Thyroid gland (tissue), 4 donors: ENCODE data around the gene RAB35. TPM values are rescaled to one million over a fixed set of nuclear protein-coding genes. Genes with fewer than 3 reads are reported as not detected.

Source experiments
- DNase-seq, 2 donors: peaks; one replicate each; pipeline ENCODE4 v3.0.0-alpha.2; 2019
- H3K27ac ChIP-seq, 3 donors: fragments of 200-600 bp; sonication (generic); 1 replicate in 2 of 3; 2 replicates in 1 of 3; pipeline ENCODE4 v1.5.1; 2016 to 2019; ENCODE audit warnings: mild to moderate bottlenecking in 1 of 3, moderate library complexity in 1 of 3
- H3K27me3 ChIP-seq: fragments of 200-600 bp; sonication (generic); one replicate; pipeline ENCODE4 v1.5.1; 2019
- H3K36me3 ChIP-seq, 2 donors: fragments of 200-600 bp; sonication (generic); one replicate each; pipeline ENCODE4 v1.5.1; 2016 to 2019
- H3K4me1 ChIP-seq, 2 donors: fragments of 200-600 bp; sonication (generic); one replicate each; pipeline ENCODE4 v1.5.1; 2017 to 2019
- H3K4me3 ChIP-seq, 3 donors: fragments of 200-600 bp; sonication (generic); replicated peaks in 1 of 3; 1 replicate in 2 of 3; 2 replicates in 1 of 3; pipeline ENCODE4 v1.5.1; 2016; ENCODE audit warnings: mild to moderate bottlenecking in 1 of 3
- H3K9me3 ChIP-seq: fragments of 200-600 bp; sonication (generic); one replicate; pipeline ENCODE4 v1.5.1; 2017
- CTCF ChIP-seq, 6 experiments: fragments of 200-600 bp in 3 of 6; fragments of 450-650 bp in 3 of 6; sonication (generic) in 3 of 6; IDR thresholded peaks; one replicate each; pipeline ENCODE4 v1.5.1; 2016 to 2019; ENCODE audit warnings: antibody characterized with exemption in 6 of 6, mild to moderate bottlenecking in 2 of 6, inconsistent platforms in 1 of 6, moderate library complexity in 1 of 6
- POLR2A ChIP-seq, 2 donors: fragments of 450-650 bp; IDR thresholded peaks; one replicate each; pipeline ENCODE4 v1.6.1; 2017; ENCODE audit warnings: antibody characterized with exemption in 2 of 2, mild to moderate bottlenecking in 2 of 2, moderate library complexity in 1 of 2
- WGBS, 2 donors: methylation state at CpG; one replicate each; pipeline ENCODE4 v1.1.5; 2017; 5-methylcytosine and 5-hydroxymethylcytosine counted together
- intact Hi-C: fragments of 100-400 bp; cut with DNase I; formaldehyde crosslinking; loops from one replicate; pipeline ENCODE4 v1.15.1; 2023
- total RNA-seq, 4 donors: library from RNA; depleted of rRNA; stranded (reverse); fragments of >200 nt; gene quantifications; one replicate each; pipeline ENCODE4 v1.2.3, GENCODE V29; 2016

Gene RAB35
- total RNA-seq, 4 donors from 2014 or later: 14.9 to 19.9 (median 17.4) TPM

GRCh38 chr12:120090206-120090605 lies 26.3 kb downstream of the RAB35 start:
- WGBS, 2 donors: 87 to 100% methylated on average over 1 to 3 of the region's 3 CpGs
- TF ChIP-seq CTCF (IDR thresholded peaks at IDR 0.05) (no peak), POLR2A (IDR thresholded peaks at IDR 0.05) (no peak)
- H3K4me1 ChIP-seq: peaks cover 14% of the 10 kb centered on the region in 2 donors
- no peak overlapping the region for H3K4me3 ChIP-seq
- no peaks in the 10 kb centered on the region for H3K27me3 ChIP-seq
- H3K27ac ChIP-seq: no peak overlapping the region
- H3K9me3 ChIP-seq: no peaks in the 10 kb centered on the region
- H3K36me3 ChIP-seq: peaks cover 0 to 8% of the 10 kb centered on the region in 2 donors
- intact Hi-C loops: no loop called here
- DNase-seq: no peak

DNA sequence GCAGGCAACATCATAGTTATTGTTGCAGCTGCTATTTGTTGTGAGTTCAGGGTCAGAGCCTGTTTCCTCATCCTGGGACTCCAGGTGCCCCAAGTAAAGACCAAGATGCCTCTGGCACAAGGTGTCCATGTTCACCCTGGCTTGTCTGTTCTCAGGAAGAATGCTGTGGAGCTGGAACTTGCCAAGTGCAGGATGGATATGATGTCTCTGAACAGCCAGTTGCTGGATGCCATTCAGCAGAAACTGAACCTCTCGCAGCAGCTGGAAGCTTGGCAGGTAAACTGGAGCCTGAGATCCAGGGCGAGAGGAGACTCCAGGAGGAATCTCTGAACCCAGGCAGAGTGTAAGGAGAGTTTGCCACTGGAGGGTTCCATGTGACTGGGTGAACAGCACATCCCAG lies 26.8 kb downstream of the RAB35 start:
- 79 to 100% methylated on average over 2 of the region's 2 CpGs for WGBS, 2 donors
- H3K36me3 ChIP-seq: peaks cover 0 to 8% of the 10 kb centered on the region in 2 donors
- H3K9me3 ChIP-seq: no peaks in the 10 kb centered on the region
- H3K4me1 ChIP-seq: peaks cover 14% of the 10 kb centered on the region in 2 donors
- H3K27ac ChIP-seq: no peak overlapping the region
- H3K27me3 ChIP-seq: no peaks in the 10 kb centered on the region
- no peak for DNase-seq
- intact Hi-C loops: loop anchor here (5.0 kb wide), 1 partner anchor 102 kb away; the partner anchor contains the start of gene BICDL1
- TF ChIP-seq POLR2A (IDR thresholded peaks at IDR 0.05): no peak
- TF ChIP-seq CTCF (IDR thresholded peaks at IDR 0.05): no peak
- no peak overlapping the region for H3K4me3 ChIP-seq

DNA sequence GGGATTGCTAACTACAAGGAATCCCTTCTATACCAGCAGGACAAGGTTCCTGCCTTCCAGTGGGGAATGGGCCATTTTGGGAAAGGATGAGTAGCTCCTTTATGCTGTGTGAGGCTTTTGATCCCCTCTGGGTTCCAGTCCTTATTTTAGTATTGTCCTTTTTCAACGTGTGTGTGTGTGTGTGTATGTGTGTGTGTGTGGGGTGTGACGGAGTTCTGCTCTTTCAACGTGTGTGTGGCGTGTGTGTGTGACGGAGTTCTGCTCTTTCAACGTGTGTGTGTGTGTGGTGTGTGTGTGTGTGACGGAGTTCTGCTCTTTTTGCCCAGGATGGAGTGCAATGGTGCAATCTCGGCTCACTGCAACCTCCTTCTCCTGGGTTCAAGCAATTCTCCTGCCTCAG lies 27.4 kb downstream of the RAB35 start:
- H3K27me3 ChIP-seq: no peaks in the 10 kb centered on the region
- H3K9me3 ChIP-seq: no peaks in the 10 kb centered on the region
- DNase-seq: no peak
- peaks cover 0 to 2% of the 10 kb centered on the region in 2 donors for H3K36me3 ChIP-seq
- H3K27ac ChIP-seq: no peak overlapping the region
- intact Hi-C loops: loop anchor here (5.0 kb wide), 1 partner anchor 102 kb away; the partner anchor contains the start of gene BICDL1
- 36 to 45% methylated on average over 8 of the region's 8 CpGs for WGBS, 2 donors
- H3K4me1 ChIP-seq: peaks cover 14% of the 10 kb centered on the region in 2 donors
- TF ChIP-seq CTCF (IDR thresholded peaks at IDR 0.05): no peak
- no peak for TF ChIP-seq POLR2A (IDR thresholded peaks at IDR 0.05)
- no peak overlapping the region for H3K4me3 ChIP-seq

GRCh38 chr12:120086801-120087621 lies 29.5 kb downstream of the RAB35 start:
- 1 to 2% methylated on average over 19 to 33 of the region's 55 CpGs for WGBS, 2 donors
- intact Hi-C loops: loop anchor here (5.0 kb wide), 1 partner anchor 100 kb away; the partner anchor contains the start of gene BICDL1
- Histone ChIP-seq H3K27ac (peak overlapping the region; percentile 78 to 89 (median 83)), H3K4me1 (peaks cover 14% of the 10 kb centered on the region in 2 donors), H3K9me3 (no peaks in the 10 kb centered on the region), H3K27me3 (no peaks in the 10 kb centered on the region), H3K4me3 (peak overlapping the region in 1 of 3 donors; percentile 21), H3K36me3 (no peaks in the 10 kb centered on the region)
- TF ChIP-seq CTCF (IDR thresholded peaks at IDR 0.05): peak; percentile 79 to 99 (median 98)
- peak in 1 of 2 donors; percentile 62 for TF ChIP-seq POLR2A (IDR thresholded peaks at IDR 0.05)
- peak; percentile 99 for DNase-seq
